Peyer's patch (tissue), 4 donors: Measurements from ENCODE around the gene EEF1AKMT3. TPM values are rescaled to one million over a fixed set of nuclear protein-coding genes. Genes with fewer than 3 reads are reported as not detected.

Experiments
- DNase-seq, 3 donors: peaks; one replicate each; pipeline ENCODE4 v3.0.0-alpha.2; 2017 to 2019
- H3K27ac ChIP-seq, 4 donors: fragments of 200-600 bp; sonication (generic); one replicate each; pipeline ENCODE4 v1.5.1; 2016 to 2019
- H3K27me3 ChIP-seq, 2 donors: fragments of 200-600 bp; sonication (generic); one replicate each; pipeline ENCODE4 v1.5.1; 2019
- H3K36me3 ChIP-seq, 3 donors: fragments of 200-600 bp; sonication (generic); one replicate each; pipeline ENCODE4 v1.5.1; 2016 to 2019
- H3K4me1 ChIP-seq, 4 donors: fragments of 200-600 bp; sonication (generic); one replicate each; pipeline ENCODE4 v1.5.1; 2016 to 2019
- H3K4me3 ChIP-seq, 4 donors: fragments of 200-600 bp; sonication (generic); 1 replicate in 3 of 4; 2 replicates in 1 of 4; pipeline ENCODE4 v1.5.1; 2016 to 2019; ENCODE audit warnings: mild to moderate bottlenecking in 1 of 4
- H3K9me3 ChIP-seq, 4 donors: fragments of 200-600 bp; sonication (generic); one replicate each; pipeline ENCODE4 v1.5.1; 2016 to 2019; ENCODE audit warnings: mild to moderate bottlenecking in 1 of 4
- CTCF ChIP-seq, 6 experiments: fragments of 450-650 bp in 4 of 6; fragments of 200-600 bp in 2 of 6; sonication (generic) in 1 of 6; IDR thresholded peaks; one replicate each; pipeline ENCODE4 v1.5.1; 2017 to 2019; ENCODE audit warnings: antibody characterized with exemption in 6 of 6, mild to moderate bottlenecking in 3 of 6, moderate library complexity in 1 of 6
- POLR2A ChIP-seq, 2 donors: fragments of 450-650 bp; IDR thresholded peaks; one replicate each; pipeline ENCODE4 v1.5.1; 2017; ENCODE audit warnings: antibody characterized with exemption in 2 of 2, mild to moderate bottlenecking in 2 of 2, moderate library complexity in 2 of 2
- total RNA-seq, 4 donors: library from RNA; depleted of rRNA; stranded (reverse); fragments of >200 nt; gene quantifications; one replicate each; pipeline ENCODE4 v1.1.0, GENCODE V29; 2016

The EEF1AKMT3 gene
- total RNA-seq, 4 donors from 2014 or later, result 1.4 to 7.4 (median 2.7) TPM

GRCh38 chr12:57806677-57807076 lies 34.3 kb downstream of the EEF1AKMT3 start:
- no peak for TF ChIP-seq CTCF (IDR thresholded peaks at IDR 0.05)
- TF ChIP-seq POLR2A (IDR thresholded peaks at IDR 0.05), result no peak
- Histone ChIP-seq H3K36me3 (peaks cover 0 to 61% (median 0%) of the 10 kb centered on the region in 3 donors), H3K9me3 (no peaks in the 10 kb centered on the region), H3K27me3 (no peaks in the 10 kb centered on the region), H3K27ac (no peak overlapping the region), H3K4me3 (no peak overlapping the region), H3K4me1 (no peaks in the 10 kb centered on the region)
- no peak for DNase-seq

- H3K36me3 ChIP-seq, result peaks cover 0 to 55% (median 0%) of the 10 kb centered on the region in 3 donors
- no peak for TF ChIP-seq POLR2A (IDR thresholded peaks at IDR 0.05)
- TF ChIP-seq CTCF (IDR thresholded peaks at IDR 0.05), result no peak
- no peak overlapping the region for H3K27ac ChIP-seq
- H3K4me1 ChIP-seq, result no peaks in the 10 kb centered on the region
- H3K9me3 ChIP-seq, result no peaks in the 10 kb centered on the region
- no peak for DNase-seq
- no peak overlapping the region for H3K4me3 ChIP-seq
- H3K27me3 ChIP-seq, result no peaks in the 10 kb centered on the region
Measured at GRCh38 chr12:57807285-57807684, 34.9 kb downstream of the EEF1AKMT3 start.

GRCh38 chr12:57808351-57808750 lies 35.9 kb downstream of the EEF1AKMT3 start:
- H3K27ac ChIP-seq, result no peak overlapping the region
- no peak for TF ChIP-seq CTCF (IDR thresholded peaks at IDR 0.05)
- TF ChIP-seq POLR2A (IDR thresholded peaks at IDR 0.05), result no peak
- peaks cover 0 to 46% (median 0%) of the 10 kb centered on the region in 3 donors for H3K36me3 ChIP-seq
- H3K9me3 ChIP-seq, result no peaks in the 10 kb centered on the region
- H3K4me3 ChIP-seq, result no peak overlapping the region
- DNase-seq, result no peak
- no peaks in the 10 kb centered on the region for H3K27me3 ChIP-seq
- H3K4me1 ChIP-seq, result no peaks in the 10 kb centered on the region

- peaks cover 0 to 46% (median 0%) of the 10 kb centered on the region in 3 donors for H3K36me3 ChIP-seq
- TF ChIP-seq POLR2A (IDR thresholded peaks at IDR 0.05) (no peak), CTCF (IDR thresholded peaks at IDR 0.05) (no peak)
- DNase-seq, result peak in 1 of 3 donors; percentile 3
- no peaks in the 10 kb centered on the region for H3K9me3 ChIP-seq
- H3K4me3 ChIP-seq, result no peak overlapping the region
- no peak overlapping the region for H3K27ac ChIP-seq
- no peaks in the 10 kb centered on the region for H3K4me1 ChIP-seq
- H3K27me3 ChIP-seq, result no peaks in the 10 kb centered on the region
Measured at GRCh38 chr12:57809425-57809824, 37.0 kb downstream of the EEF1AKMT3 start.

- no peaks in the 10 kb centered on the region for H3K27me3 ChIP-seq
- no peaks in the 10 kb centered on the region for H3K4me1 ChIP-seq
- no peak overlapping the region for H3K4me3 ChIP-seq
- no peaks in the 10 kb centered on the region for H3K9me3 ChIP-seq
- H3K36me3 ChIP-seq, result peaks cover 0 to 46% (median 0%) of the 10 kb centered on the region in 3 donors
- peak in 1 of 3 donors; percentile 43 for DNase-seq
- no peak overlapping the region for H3K27ac ChIP-seq
- no peak for TF ChIP-seq POLR2A (IDR thresholded peaks at IDR 0.05)
Measured at GRCh38 chr12:57810450-57810849, 38.0 kb downstream of the EEF1AKMT3 start.

GRCh38 chr12:57811028-57811755 lies 38.8 kb downstream of the EEF1AKMT3 start:
- Histone ChIP-seq H3K27ac (no peak overlapping the region), H3K4me1 (no peaks in the 10 kb centered on the region), H3K4me3 (no peak overlapping the region), H3K9me3 (no peaks in the 10 kb centered on the region), H3K36me3 (peaks cover 0 to 44% (median 0%) of the 10 kb centered on the region in 3 donors), H3K27me3 (no peaks in the 10 kb centered on the region)
- no peak for TF ChIP-seq POLR2A (IDR thresholded peaks at IDR 0.05)
- TF ChIP-seq CTCF (IDR thresholded peaks at IDR 0.05), result no peak
- DNase-seq, result no peak
